Measurements from ENCODE around the gene TRIM69.
"Not testable (repeated sequence)": the region's sequence is repeated elsewhere in the genome, so short reads cannot be mapped to it uniquely, and the experiment has no call there.

The TRIM69 gene, protein sequence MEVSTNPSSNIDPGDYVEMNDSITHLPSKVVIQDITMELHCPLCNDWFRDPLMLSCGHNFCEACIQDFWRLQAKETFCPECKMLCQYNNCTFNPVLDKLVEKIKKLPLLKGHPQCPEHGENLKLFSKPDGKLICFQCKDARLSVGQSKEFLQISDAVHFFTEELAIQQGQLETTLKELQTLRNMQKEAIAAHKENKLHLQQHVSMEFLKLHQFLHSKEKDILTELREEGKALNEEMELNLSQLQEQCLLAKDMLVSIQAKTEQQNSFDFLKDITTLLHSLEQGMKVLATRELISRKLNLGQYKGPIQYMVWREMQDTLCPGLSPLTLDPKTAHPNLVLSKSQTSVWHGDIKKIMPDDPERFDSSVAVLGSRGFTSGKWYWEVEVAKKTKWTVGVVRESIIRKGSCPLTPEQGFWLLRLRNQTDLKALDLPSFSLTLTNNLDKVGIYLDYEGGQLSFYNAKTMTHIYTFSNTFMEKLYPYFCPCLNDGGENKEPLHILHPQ

DNA sequence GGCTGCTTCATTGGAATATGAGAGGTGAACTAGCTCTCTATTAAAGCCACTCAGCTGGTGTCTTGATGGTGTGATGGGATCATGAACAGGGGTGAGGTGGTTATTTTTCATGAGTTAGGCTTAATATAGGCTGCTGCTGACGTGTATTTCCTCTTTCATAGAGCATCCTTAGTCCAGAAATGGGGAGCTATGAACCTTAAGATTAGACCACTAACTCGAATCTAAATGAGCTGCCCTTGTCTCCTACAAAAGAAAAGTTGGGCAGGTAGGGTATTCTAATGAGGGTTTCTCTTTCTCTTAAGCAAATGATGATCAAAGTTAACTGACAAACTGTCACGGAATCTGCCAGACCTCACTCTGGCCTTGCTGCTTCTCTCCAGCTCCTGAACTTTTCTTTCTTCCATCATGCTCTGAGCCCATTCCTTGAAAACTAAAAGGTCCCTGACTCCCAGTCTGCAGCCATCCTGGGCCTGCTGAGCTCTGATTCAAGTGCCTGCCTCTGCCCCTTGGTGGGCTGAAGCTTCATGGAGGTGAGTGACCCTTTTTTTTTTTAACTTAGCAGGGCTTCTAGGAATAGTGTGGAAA is at the start of gene TRIM69:
Gene TRIM69, plus strand, starts transcription at position 348 of the 585 bp plus-strand sequence. Its CDS starts 177 bp downstream, at position 525.
- DNase-seq (ENCODE audit: low spot score): no peak

DNA sequence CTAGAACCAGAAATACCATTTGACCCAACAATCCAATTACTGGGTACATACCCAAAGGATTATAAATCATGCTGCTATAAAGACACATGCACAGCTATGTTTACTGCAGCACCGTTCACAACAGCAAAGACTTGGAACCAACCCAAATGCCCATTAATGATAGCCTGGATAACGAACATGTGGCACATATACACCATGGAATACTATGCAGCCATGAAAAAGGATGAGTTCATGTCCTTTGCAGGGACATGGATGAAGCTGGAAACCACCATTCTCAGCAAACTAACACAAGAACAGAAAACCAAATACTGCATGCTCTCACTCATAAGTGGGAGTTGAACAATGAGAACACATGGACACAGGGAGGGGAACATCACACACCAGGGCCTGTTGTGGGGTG is 47.0 kb upstream of the TRIM69 start:
- DNase-seq (ENCODE audit: low spot score): not testable (repeated sequence)

DNA sequence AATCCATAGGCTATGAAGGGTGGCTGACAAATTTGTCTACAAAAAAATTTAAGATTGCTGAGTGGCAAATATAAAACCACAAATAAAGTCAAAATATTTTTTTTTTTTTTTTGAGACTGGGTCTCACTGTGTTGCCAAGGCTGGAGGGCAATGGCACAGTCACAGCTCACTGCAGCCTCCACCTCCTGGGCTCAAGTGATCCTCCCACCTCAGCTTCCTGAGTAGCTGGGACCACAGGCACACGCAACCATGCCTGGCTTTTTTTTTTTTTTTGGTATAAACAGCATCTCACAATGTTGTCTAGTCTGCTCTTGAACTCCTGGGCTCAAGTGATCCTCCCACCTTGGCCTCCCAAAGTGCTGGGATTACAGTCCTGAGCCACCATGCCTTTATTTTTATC is 46.1 kb upstream of the TRIM69 start:
- DNase-seq (ENCODE audit: low spot score): not testable (repeated sequence)

DNA sequence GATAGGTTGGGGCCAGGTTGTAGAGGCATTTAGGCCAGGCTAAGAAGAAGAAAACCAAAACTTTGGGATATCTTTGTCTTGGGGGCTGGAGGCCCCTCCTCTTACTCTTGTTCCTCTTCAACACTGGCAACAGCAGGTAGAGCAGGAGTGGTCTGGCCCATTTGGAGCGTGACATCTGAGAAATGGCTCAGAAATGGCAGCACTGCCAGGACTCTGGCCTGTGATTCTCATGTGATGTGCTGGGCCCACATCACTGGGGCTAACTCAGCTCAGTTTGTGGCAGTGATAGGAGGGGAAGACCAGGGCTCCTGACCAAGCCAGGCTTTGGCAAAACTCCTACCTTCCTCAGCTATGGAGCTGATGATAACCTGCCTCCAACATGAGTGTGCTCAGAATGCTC is 43.7 kb upstream of the TRIM69 start:
- no peak for DNase-seq (ENCODE audit: low spot score)

DNA sequence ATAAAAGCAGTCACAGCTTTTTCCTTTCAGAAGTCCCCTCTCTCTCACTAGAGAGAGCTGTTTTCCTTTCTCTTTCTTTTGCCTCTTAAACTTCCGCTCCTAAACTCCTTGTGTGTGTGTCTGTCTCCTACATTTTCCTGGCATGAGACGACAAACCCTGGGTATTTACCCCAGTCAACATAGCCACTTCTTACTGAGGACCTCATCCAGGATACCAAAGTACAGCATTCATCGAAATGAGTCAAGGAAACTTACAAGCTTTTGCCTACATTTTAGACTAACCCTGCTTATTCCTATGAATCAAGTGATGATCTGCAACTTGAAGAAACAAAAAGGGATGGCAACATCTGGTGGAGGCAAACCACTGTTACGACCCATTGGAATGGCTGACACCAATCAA is 41.9 kb upstream of the TRIM69 start:
- no peak for DNase-seq (ENCODE audit: low spot score)

DNA sequence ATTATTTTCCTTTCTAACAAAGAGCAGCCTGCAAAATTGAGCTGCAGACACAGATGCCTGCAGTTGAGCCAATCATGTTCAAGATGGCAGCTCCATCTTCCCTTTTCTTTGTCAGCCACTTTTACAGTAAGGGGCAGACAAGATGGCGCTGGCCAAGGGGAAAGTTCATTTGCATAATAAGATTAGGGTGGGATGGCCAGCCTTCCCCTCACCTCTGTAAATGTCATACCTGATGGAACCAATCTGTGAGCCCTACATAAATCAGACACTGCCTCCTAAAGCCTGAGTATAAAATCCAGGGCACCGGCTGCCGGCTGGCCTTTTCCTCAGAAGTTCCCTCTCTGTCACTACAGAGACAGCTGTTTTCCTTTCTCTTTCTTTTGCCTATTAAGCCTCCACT is 41.0 kb upstream of the TRIM69 start:
- DNase-seq (ENCODE audit: low spot score): no peak

DNA sequence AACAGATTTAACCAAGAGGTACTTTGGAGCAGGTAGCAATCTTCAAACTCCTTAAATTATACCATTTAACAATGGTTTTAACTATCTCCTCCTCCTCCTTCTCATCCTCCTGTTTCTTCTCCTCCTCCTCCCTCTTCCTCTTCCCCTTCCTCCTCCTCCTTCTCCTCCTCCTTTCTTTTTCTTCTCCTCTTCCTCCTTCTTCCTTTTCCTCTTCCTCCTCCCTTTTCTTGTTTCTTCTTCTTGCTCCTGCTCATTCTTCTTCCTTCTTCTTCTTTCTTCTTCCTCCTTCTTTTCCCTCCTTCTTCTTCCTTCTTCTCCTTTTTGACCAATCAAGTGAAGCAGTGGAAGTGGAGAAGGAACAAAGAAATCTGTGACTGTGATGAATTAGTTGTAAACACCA is 39.3 kb upstream of the TRIM69 start:
- no peak for DNase-seq (ENCODE audit: low spot score)

DNA sequence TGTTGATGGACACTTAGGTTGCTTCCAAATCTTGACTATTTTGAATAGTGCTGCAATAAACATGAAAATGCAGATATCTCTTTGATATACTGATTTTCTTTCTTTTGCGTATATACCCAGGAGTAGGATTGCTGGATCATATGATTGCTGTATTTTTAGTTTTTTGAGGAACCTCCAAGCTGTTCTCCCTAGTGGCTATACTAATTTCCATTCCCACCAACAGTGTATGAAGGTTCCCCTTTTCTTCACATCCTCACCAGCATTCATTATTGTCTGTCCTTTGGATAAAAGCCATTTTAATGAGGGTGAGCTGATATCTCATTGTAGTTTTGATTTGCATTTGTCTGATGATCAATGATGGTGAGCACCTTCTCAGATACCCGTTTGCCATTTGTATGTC is 37.7 kb upstream of the TRIM69 start:
- no peak for DNase-seq (ENCODE audit: low spot score)

DNA sequence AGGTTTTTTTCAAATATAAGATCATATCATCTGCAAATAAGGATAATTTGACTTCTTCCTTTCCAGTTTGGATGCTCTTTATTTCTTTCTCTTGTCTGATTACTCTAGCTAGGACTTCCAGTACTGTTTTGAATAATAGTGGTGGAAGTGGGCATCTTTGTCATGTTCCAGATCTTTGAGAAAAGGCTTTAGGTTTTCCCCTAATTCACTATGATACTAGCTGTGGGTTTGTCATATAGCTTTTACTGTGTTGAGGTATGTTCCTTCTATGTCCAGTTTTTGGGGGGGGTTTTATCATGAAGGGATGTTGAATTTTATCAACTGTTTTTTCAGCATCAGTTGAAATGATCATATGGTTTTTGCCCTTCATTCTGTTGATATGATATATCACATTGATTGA is 35.7 kb upstream of the TRIM69 start:
- not testable (repeated sequence) for DNase-seq (ENCODE audit: low spot score)

DNA sequence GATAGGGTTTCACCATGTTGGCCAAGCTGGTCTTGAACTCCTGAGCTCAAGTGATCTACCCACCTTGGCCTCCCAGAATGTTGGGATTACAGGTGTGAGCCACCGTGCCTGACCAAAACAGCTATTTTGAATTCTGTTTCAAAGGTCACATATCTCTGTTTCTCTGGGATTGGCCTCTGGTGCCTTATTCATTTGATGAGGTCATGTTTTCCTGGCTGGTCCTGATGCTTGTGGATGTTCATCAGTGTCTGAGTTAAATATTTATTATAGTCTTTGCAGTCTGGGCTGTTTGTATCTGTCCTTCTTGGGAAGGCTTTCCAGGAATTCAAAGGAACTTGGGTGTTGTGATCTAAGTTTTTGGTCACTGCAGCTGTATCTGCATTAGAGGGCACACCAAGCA is 30.3 kb upstream of the TRIM69 start:
- no peak for DNase-seq (ENCODE audit: low spot score)

DNA sequence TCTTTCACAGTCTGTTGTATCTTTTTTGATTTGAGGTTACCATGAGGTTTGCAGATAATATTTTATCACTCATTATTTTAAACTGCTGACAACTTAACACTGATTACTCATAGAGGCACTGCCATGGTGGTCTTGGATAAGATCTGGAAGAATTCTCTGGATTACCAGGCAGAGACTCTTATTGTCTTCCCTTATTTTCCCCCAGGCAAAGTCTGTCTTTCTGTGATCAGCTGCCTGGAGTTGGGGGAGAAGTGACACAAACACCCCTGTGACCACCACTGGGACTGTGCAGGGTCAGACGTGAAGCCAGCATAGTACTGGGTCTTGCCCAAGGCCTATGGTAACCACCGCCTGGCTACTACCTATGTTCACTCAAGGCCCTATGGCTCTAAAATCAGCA is 29.9 kb upstream of the TRIM69 start:
- no peak for DNase-seq (ENCODE audit: low spot score)

DNA sequence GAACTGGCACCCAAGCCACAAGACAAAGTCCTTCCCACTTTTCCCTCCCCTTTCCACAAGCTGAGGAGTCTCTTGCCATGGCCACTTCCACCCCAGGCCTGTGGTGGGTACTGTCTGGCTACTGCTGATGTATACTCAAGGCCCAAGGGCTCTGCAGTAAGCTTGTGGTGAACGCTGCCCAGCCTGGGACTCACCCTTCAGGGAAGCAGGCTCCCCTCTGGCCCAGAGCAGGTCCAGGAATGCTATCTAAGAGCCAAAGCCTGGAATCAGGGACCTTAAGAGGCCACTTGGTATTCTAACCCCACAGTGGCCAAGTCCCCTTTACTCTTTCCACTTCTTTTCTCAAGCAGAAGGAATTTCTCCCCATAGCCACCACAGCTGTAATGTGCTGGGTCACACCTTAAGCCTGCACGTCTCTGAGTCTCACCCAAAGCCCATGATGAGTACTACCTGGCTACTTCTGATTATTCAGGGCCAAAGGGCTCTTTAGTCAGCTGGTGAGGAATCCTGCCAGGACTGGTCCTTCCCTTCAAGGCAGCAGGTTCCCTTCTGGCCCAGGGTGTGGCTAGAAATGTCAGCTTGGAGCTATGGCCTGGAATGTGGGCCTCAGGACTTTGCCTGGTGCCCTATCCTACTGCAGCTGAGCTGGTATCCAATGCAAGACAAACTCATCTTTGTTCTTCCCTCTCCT is 29.2 kb upstream of the TRIM69 start:
- DNase-seq (ENCODE audit: low spot score): no peak

DNA sequence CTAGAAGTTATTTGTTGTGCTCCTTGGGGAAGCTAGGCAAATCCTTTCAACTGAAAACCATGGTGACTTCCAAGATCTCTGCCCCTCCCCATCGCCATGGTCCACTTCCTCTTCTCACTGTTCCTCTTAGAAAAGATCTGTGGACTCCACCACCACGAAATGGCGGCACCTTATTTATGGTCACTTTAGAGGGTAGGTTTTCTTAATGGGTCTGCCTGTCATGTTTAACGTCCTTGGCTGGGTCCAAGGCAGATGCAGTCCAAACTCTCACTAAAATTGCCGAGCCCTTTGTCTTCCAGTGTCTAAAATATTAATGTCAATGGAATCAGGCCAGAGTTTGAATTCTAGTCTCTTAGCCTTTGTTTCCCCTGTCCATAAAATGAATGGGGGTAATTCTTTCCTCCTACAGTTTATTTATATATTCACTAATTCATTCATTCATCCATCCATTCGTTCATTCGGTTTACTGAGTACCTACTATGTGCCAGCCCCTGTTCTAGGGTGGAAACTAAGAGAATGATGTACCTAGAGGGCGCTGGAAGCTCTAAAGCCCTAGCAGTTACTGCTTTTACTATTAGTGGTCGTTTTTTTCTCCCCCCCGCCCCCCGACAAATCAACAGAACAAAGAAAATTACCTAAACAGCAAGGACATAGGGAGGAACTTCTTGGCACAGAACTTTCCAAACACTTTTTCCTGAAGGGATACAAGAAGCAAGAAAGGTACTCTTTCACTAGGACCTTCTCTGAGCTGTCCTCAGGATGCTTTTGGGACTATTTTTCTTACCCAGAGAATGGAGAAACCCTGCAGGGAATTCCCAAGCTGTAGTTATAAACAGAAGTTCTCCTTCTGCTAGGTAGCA is 25.9 kb upstream of the TRIM69 start:
- peak; percentile 28 for DNase-seq (ENCODE audit: low spot score)

DNA sequence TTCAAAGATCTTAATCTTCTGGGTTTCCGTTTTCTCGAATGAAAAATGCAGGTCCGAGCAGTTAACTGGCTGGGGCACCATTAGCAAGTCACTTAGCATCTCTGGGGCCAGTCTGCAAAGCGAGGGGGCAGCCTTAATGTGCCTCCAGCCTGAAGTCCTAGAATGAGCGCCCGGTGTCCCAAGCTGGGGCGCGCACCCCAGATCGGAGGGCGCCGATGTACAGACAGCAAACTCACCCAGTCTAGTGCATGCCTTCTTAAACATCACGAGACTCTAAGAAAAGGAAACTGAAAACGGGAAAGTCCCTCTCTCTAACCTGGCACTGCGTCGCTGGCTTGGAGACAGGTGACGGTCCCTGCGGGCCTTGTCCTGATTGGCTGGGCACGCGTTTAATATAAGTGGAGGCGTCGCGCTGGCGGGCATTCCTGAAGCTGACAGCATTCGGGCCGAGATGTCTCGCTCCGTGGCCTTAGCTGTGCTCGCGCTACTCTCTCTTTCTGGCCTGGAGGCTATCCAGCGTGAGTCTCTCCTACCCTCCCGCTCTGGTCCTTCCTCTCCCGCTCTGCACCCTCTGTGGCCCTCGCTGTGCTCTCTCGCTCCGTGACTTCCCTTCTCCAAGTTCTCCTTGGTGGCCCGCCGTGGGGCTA is 25.1 kb upstream of the TRIM69 start, which contains the start of the genes B2M and PATL2:
Gene B2M, plus strand, starts transcription at position 422 of the 647 bp plus-strand sequence. Its CDS starts 30 bp downstream, at position 452.
Gene PATL2, minus strand, starts transcription at position 228 of the 647 bp plus-strand sequence. CDS start 34,833 bp downstream, outside the sequence.
- DNase-seq (ENCODE audit: low spot score): peak; percentile 93

DNA sequence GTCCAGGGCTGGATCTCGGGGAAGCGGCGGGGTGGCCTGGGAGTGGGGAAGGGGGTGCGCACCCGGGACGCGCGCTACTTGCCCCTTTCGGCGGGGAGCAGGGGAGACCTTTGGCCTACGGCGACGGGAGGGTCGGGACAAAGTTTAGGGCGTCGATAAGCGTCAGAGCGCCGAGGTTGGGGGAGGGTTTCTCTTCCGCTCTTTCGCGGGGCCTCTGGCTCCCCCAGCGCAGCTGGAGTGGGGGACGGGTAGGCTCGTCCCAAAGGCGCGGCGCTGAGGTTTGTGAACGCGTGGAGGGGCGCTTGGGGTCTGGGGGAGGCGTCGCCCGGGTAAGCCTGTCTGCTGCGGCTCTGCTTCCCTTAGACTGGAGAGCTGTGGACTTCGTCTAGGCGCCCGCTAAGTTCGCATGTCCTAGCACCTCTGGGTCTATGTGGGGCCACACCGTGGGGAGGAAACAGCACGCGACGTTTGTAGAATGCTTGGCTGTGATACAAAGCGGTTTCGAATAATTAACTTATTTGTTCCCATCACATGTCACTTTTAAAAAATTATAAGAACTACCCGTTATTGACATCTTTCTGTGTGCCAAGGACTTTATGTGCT is 24.5 kb upstream of the TRIM69 start:
- peak; percentile 31 for DNase-seq (ENCODE audit: low spot score)

DNA sequence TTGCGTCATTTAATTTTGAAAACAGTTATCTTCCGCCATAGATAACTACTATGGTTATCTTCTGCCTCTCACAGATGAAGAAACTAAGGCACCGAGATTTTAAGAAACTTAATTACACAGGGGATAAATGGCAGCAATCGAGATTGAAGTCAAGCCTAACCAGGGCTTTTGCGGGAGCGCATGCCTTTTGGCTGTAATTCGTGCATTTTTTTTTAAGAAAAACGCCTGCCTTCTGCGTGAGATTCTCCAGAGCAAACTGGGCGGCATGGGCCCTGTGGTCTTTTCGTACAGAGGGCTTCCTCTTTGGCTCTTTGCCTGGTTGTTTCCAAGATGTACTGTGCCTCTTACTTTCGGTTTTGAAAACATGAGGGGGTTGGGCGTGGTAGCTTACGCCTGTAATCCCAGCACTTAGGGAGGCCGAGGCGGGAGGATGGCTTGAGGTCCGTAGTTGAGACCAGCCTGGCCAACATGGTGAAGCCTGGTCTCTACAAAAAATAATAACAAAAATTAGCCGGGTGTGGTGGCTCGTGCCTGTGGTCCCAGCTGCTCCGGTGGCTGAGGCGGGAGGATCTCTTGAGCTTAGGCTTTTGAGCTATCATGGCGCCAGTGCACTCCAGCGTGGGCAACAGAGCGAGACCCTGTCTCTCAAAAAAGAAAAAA is 23.9 kb upstream of the TRIM69 start:
- no peak for DNase-seq (ENCODE audit: low spot score)

DNA sequence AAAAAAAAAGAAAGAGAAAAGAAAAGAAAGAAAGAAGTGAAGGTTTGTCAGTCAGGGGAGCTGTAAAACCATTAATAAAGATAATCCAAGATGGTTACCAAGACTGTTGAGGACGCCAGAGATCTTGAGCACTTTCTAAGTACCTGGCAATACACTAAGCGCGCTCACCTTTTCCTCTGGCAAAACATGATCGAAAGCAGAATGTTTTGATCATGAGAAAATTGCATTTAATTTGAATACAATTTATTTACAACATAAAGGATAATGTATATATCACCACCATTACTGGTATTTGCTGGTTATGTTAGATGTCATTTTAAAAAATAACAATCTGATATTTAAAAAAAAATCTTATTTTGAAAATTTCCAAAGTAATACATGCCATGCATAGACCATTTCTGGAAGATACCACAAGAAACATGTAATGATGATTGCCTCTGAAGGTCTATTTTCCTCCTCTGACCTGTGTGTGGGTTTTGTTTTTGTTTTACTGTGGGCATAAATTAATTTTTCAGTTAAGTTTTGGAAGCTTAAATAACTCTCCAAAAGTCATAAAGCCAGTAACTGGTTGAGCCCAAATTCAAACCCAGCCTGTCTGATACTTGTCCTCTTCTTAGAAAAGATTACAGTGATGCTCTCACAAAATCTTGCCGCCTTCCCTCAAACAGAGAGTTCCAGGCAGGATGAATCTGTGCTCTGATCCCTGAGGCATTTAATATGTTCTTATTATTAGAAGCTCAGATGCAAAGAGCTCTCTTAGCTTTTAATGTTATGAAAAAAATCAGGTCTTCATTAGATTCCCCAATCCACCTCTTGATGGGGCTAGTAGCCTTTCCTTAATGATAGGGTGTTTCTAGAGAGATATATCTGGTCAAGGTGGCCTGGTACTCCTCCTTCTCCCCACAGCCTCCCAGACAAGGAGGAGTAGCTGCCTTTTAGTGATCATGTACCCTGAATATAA is 23.0 kb upstream of the TRIM69 start:
- no peak for DNase-seq (ENCODE audit: low spot score)

DNA sequence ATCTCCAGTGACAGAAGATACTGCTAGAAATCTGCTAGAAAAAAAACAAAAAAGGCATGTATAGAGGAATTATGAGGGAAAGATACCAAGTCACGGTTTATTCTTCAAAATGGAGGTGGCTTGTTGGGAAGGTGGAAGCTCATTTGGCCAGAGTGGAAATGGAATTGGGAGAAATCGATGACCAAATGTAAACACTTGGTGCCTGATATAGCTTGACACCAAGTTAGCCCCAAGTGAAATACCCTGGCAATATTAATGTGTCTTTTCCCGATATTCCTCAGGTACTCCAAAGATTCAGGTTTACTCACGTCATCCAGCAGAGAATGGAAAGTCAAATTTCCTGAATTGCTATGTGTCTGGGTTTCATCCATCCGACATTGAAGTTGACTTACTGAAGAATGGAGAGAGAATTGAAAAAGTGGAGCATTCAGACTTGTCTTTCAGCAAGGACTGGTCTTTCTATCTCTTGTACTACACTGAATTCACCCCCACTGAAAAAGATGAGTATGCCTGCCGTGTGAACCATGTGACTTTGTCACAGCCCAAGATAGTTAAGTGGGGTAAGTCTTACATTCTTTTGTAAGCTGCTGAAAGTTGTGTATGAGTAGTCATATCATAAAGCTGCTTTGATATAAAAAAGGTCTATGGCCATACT is 21.1 kb upstream of the TRIM69 start:
- no peak for DNase-seq (ENCODE audit: low spot score)
